Measurements from ENCODE around the gene ACIN1. TPM values are rescaled to one million over a fixed set of nuclear protein-coding genes. Genes with fewer than 3 reads are reported as not detected.

Gene ACIN1
- total and polyA plus RNA-seq, 2 of the 8 experiments (the other 6 are each of a cell fraction or from before 2014, with no cell fraction given), result 132 to 233 TPM

DNA sequence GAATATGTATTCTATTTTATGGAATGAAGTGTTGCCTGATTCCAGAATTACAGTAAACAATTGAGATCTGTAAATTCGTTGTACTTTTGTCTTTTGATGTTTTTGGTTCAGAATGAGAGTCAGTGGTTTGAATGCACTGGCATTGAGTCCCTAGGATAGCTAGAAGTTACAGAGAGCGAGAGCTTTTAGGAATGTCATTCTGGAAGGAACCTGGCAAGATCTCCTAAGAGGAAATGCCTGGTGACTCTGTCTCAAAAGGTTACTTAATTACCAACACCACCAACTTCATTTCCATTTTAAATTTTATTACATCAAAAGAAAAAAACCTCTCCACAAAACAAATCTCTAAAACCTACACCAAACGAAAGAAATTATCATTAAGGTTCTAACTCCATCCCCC lies 30.1 kb upstream of the ACIN1 start (continued):
- TF ChIP-seq, protein P1, sequence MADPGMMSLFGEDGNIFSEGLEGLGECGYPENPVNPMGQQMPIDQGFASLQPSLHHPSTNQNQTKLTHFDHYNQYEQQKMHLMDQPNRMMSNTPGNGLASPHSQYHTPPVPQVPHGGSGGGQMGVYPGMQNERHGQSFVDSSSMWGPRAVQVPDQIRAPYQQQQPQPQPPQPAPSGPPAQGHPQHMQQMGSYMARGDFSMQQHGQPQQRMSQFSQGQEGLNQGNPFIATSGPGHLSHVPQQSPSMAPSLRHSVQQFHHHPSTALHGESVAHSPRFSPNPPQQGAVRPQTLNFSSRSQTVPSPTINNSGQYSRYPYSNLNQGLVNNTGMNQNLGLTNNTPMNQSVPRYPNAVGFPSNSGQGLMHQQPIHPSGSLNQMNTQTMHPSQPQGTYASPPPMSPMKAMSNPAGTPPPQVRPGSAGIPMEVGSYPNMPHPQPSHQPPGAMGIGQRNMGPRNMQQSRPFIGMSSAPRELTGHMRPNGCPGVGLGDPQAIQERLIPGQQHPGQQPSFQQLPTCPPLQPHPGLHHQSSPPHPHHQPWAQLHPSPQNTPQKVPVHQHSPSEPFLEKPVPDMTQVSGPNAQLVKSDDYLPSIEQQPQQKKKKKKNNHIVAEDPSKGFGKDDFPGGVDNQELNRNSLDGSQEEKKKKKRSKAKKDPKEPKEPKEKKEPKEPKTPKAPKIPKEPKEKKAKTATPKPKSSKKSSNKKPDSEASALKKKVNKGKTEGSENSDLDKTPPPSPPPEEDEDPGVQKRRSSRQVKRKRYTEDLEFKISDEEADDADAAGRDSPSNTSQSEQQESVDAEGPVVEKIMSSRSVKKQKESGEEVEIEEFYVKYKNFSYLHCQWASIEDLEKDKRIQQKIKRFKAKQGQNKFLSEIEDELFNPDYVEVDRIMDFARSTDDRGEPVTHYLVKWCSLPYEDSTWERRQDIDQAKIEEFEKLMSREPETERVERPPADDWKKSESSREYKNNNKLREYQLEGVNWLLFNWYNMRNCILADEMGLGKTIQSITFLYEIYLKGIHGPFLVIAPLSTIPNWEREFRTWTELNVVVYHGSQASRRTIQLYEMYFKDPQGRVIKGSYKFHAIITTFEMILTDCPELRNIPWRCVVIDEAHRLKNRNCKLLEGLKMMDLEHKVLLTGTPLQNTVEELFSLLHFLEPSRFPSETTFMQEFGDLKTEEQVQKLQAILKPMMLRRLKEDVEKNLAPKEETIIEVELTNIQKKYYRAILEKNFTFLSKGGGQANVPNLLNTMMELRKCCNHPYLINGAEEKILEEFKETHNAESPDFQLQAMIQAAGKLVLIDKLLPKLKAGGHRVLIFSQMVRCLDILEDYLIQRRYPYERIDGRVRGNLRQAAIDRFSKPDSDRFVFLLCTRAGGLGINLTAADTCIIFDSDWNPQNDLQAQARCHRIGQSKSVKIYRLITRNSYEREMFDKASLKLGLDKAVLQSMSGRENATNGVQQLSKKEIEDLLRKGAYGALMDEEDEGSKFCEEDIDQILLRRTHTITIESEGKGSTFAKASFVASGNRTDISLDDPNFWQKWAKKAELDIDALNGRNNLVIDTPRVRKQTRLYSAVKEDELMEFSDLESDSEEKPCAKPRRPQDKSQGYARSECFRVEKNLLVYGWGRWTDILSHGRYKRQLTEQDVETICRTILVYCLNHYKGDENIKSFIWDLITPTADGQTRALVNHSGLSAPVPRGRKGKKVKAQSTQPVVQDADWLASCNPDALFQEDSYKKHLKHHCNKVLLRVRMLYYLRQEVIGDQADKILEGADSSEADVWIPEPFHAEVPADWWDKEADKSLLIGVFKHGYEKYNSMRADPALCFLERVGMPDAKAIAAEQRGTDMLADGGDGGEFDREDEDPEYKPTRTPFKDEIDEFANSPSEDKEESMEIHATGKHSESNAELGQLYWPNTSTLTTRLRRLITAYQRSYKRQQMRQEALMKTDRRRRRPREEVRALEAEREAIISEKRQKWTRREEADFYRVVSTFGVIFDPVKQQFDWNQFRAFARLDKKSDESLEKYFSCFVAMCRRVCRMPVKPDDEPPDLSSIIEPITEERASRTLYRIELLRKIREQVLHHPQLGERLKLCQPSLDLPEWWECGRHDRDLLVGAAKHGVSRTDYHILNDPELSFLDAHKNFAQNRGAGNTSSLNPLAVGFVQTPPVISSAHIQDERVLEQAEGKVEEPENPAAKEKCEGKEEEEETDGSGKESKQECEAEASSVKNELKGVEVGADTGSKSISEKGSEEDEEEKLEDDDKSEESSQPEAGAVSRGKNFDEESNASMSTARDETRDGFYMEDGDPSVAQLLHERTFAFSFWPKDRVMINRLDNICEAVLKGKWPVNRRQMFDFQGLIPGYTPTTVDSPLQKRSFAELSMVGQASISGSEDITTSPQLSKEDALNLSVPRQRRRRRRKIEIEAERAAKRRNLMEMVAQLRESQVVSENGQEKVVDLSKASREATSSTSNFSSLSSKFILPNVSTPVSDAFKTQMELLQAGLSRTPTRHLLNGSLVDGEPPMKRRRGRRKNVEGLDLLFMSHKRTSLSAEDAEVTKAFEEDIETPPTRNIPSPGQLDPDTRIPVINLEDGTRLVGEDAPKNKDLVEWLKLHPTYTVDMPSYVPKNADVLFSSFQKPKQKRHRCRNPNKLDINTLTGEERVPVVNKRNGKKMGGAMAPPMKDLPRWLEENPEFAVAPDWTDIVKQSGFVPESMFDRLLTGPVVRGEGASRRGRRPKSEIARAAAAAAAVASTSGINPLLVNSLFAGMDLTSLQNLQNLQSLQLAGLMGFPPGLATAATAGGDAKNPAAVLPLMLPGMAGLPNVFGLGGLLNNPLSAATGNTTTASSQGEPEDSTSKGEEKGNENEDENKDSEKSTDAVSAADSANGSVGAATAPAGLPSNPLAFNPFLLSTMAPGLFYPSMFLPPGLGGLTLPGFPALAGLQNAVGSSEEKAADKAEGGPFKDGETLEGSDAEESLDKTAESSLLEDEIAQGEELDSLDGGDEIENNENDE (IDR thresholded peaks at IDR 0.05; ENCODE audit: insufficient replicate concordance, low read length), result no peak
- TF ChIP-seq CTBP2 (IDR thresholded peaks at IDR 0.05; ENCODE audit: borderline replicate concordance, insufficient read depth, insufficient read length, low read length) (no peak), KDM4A (IDR thresholded peaks at IDR 0.05; ENCODE audit: low read depth, low read length, severe bottlenecking) (no peak), RBBP5 (IDR thresholded peaks at IDR 0.05; ENCODE audit: borderline replicate concordance, low read depth, low read length) (no peak), POLR2AphosphoS5 (IDR thresholded peaks at IDR 0.05; ENCODE audit: low read depth, low read length) (no peak), SAP30 (IDR thresholded peaks at IDR 0.05; ENCODE audit: insufficient read depth, insufficient replicate concordance, low read length) (no peak), SIN3A (conservative IDR thresholded peaks at IDR 0.05 in 1 of 2, IDR thresholded peaks at IDR 0.05 in 1 of 2; ENCODE audit: low read depth in 1 of 2, low read length in 2 of 2) (no peak), POU5F1 (IDR thresholded peaks at IDR 0.05; ENCODE audit: low read depth, low read length) (no peak), CBX8 (IDR thresholded peaks at IDR 0.05; ENCODE audit: borderline replicate concordance, low read depth, low read length) (no peak)
